Measurements from ENCODE around the gene THG1L. TPM values are rescaled to one million over a fixed set of nuclear protein-coding genes. Genes with fewer than 3 reads are reported as not detected.

THG1L gene
- total RNA-seq, 1 donor from 2014 or later, result 11.3 TPM

DNA sequence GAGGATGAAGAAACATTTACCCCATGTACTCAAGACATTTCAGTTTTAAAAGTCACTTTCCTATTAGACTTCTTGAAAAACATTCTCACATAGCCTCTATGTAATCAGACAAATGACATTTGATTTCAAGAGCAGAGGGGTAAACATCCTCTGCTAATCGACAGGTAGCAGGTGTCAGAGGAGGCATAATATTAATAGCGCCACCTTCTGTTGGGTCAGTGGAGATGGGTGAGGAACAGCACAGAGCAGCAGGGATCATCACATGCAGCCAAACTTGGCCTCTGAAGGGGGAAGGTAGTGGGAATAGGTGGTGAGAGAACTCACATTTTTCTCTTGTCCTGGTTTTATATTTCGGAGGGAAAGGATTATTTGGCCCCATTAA is 9.0 kb downstream of the THG1L start:
- DNase-seq (no peak), ATAC-seq (no peak)
- peaks cover 15% of the 10 kb centered on the region for H3K4me1 ChIP-seq
- intact Hi-C loops (cut with DNase I), result no loop called here
- TF ChIP-seq, protein P1, sequence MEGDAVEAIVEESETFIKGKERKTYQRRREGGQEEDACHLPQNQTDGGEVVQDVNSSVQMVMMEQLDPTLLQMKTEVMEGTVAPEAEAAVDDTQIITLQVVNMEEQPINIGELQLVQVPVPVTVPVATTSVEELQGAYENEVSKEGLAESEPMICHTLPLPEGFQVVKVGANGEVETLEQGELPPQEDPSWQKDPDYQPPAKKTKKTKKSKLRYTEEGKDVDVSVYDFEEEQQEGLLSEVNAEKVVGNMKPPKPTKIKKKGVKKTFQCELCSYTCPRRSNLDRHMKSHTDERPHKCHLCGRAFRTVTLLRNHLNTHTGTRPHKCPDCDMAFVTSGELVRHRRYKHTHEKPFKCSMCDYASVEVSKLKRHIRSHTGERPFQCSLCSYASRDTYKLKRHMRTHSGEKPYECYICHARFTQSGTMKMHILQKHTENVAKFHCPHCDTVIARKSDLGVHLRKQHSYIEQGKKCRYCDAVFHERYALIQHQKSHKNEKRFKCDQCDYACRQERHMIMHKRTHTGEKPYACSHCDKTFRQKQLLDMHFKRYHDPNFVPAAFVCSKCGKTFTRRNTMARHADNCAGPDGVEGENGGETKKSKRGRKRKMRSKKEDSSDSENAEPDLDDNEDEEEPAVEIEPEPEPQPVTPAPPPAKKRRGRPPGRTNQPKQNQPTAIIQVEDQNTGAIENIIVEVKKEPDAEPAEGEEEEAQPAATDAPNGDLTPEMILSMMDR (IDR thresholded peaks at IDR 0.05), result peak; percentile 26
- H3K36me3 ChIP-seq, result peaks cover 41% of the 10 kb centered on the region
- H3K27me3 ChIP-seq (ENCODE audit: low read depth), result no peaks in the 10 kb centered on the region
- no peak overlapping the region for H3K27ac ChIP-seq
- H3K9me3 ChIP-seq, result no peaks in the 10 kb centered on the region
- no peak overlapping the region for H3K4me3 ChIP-seq

DNA sequence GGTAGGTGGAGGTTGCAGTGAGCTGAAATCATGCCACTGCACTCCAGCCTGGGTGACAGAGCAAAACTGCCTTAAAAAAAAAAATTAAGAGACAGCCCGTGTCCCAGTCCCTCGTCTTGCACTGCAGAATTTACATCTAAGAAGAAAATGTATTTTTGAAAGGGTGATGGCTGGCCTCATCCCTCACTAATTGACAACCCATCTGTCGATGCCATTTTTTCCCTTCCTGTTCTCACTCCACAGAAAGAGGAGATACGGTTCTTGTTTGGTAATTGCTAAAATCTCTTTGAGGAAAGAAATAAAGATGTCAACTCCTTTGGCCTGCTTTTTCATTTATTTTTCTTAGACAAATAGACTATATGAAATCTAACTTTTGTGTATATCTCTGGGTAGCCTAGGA is 9.9 kb downstream of the THG1L start:
- Histone ChIP-seq H3K4me3 (no peak overlapping the region), H3K27ac (no peak overlapping the region), H3K27me3 (ENCODE audit: low read depth) (no peaks in the 10 kb centered on the region), H3K4me1 (peaks cover 17% of the 10 kb centered on the region), H3K9me3 (no peaks in the 10 kb centered on the region), H3K36me3 (peaks cover 36% of the 10 kb centered on the region)
- TF ChIP-seq, protein P1 (IDR thresholded peaks at IDR 0.05), result no peak
- intact Hi-C loops (cut with DNase I), result no loop called here
- no peak for DNase-seq
- no peak for ATAC-seq

DNA sequence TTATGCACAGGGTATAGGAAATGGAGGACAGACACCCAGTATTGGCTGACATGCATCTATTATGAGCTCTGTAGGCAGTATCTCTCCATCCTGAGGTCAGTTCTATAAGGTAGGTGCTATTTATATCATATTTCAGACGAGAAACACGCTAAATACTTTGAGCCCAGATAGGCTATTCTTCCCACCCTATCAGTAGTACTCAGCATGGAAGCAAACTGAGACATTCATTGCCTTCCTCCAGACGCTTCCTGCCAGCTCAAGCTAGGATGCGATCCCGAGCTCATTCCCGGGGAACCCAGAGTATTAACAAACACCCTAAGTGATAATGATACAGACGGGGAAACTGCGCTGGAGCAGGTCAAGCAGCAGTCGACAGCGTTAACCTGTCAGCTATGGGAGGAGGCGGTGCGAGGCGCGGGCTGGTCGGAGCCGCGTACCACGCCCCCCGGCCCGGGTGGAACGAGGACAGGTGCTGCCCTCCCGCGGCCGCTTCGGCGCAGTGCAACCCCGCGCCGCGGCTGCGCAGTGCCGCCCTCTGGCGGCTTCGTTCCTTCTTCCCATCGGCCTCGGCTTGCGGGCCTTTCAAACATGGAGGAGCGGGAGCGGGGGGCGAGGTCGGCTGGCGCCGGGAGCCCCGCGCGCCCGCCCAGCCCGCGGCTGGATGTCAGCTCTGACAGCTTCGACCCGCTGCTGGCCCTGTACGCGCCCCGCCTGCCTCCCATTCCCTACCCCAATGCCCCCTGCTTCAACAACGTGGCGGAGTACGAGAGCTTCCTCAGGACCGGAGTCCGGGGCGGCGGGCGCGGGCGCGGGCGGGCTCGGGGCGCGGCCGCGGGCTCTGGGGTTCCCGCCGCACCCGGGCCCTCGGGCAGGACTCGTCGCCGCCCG is 12.2 kb downstream of the THG1L start, which contains the start of gene LSM11:
LSM11 (plus strand) TSS at position 550 of the 888 bp plus-strand sequence; CDS start at position 589, 39 bp downstream.
- ATAC-seq (peak; percentile 99), DNase-seq (peak; percentile 95)
- intact Hi-C loops (cut with DNase I), result no loop called here
- Histone ChIP-seq H3K27ac (peak within 1 kb of the TSS; percentile 68), H3K27me3 (ENCODE audit: low read depth) (no peaks in the 10 kb centered on the region), H3K4me3 (peak within 1 kb of the TSS; percentile 80), H3K4me1 (peaks cover 17% of the 10 kb centered on the region), H3K36me3 (peaks cover 15% of the 10 kb centered on the region), H3K9me3 (no peaks in the 10 kb centered on the region)
- TF ChIP-seq, protein P1 (IDR thresholded peaks at IDR 0.05), result peak; percentile 98

DNA sequence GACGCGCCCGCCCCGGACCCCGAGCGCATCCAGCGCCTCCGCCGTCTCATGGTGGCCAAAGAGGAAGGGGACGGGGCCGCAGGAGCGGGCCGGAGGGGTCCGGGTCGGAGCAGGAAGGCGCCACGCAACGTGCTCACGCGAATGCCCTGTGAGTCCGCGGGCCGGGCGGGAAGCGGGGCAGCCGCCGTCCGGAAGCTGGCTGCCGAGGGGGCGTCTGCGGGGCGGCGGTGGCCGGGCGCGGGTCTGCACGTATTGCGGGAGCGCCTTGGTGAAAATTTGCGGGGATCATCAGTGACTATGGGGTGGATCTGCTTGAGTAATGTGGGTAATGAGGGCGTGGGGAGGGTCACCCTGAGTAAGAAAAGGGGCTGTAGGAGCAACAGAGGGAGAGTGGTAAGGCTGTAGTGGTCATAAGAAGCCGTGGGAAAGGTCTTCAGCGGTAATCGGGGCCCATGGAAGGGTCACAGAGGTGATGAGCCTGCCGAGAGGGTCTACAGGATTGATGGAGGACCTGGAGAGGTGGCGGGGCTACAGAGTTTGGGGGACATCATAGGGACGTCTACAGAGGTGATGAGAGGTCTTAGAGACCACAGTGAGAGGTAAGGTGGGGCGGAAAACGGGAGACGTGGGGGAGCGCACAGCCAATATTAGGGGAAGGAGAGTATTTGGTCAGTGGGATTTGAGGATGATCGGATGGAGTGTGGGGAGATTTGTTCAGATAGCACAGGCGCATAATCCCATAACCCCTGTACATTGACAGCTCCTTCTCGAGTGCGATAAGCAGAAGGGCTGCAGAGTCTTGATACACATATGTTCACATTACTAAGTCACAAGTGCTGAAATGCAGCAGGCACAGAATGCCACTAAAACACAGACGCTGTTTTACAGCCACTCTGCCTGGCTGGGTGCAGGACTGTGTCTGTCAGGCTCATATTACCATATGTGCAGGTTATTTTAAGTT is 13.1 kb downstream of the THG1L start:
- TF ChIP-seq, protein P1 (IDR thresholded peaks at IDR 0.05), result no peak
- Histone ChIP-seq H3K9me3 (no peaks in the 10 kb centered on the region), H3K4me3 (peak overlapping the region; percentile 80), H3K4me1 (peaks cover 17% of the 10 kb centered on the region), H3K27ac (peak overlapping the region; percentile 68), H3K27me3 (ENCODE audit: low read depth) (no peaks in the 10 kb centered on the region), H3K36me3 (peaks cover 6% of the 10 kb centered on the region)
- intact Hi-C loops (cut with DNase I), result no loop called here
- ATAC-seq (no peak), DNase-seq (peak; percentile 64)

DNA sequence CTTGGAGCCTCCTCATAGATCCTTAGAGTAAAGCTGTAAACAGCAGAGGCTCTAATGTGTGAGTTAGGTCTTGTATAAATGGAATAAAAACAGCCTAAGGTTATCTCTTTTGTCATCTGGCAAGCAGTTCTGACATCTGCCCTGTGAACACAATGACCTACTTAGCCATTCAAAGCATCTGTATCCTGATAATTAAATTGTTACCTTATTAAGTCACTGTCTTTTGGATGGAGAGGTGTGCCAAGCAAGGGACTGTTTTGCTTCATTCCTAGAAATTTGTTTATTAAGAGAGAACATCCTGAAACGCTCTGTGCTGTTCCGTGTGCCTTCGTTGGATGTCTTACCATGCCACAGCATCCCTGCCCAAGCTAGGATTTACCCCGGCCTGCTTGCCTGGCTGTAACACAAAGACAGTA is 13.8 kb downstream of the THG1L start:
- Histone ChIP-seq H3K27ac (no peak overlapping the region), H3K27me3 (ENCODE audit: low read depth) (no peaks in the 10 kb centered on the region), H3K36me3 (no peaks in the 10 kb centered on the region), H3K4me3 (peak overlapping the region; percentile 80), H3K4me1 (peaks cover 17% of the 10 kb centered on the region), H3K9me3 (no peaks in the 10 kb centered on the region)
- intact Hi-C loops (cut with DNase I), result no loop called here
- TF ChIP-seq, protein P1 (IDR thresholded peaks at IDR 0.05), result no peak
- ATAC-seq (no peak), DNase-seq (no peak)

All from lower lobe of right lung (tissue), 2 donors.